NCI-H128 (cell line): Measurements from ENCODE around the gene EGFL8.
A peak's percentile ranks its signal among the peaks of the same experiment; 100 is the strongest.
"Not testable (repeated sequence)": the region's sequence is repeated elsewhere in the genome, so short reads cannot be mapped to it uniquely, and the experiment has no call there.

Experiments used
- DNase-seq: peaks from one replicate; lab custom pipeline; 2025; ENCODE audit not compliant: unreplicated experiment; lab: John Stamatoyannopoulos, UW

EGFL8 gene

GRCh38 chr6:32164295-32164694 lies at the start of gene EGFL8:
EGFL8 (plus strand) TSS chr6:32164595; CDS start chr6:32166166, 1,571 bp downstream.
- DNase-seq, result no peak

GRCh38 chr6:32114796-32115195 lies 49.6 kb upstream of the EGFL8 start:
- no peak for DNase-seq

GRCh38 chr6:32115623-32116022 lies 48.8 kb upstream of the EGFL8 start:
- no peak for DNase-seq

- no peak for DNase-seq
These were observed 47.7 kb upstream of the EGFL8 start for GRCh38 chr6:32116674-32117073.

- DNase-seq, result no peak
These were observed 46.9 kb upstream of the EGFL8 start for GRCh38 chr6:32117461-32117860.

GRCh38 chr6:32118782-32119628 lies 45.4 kb upstream of the EGFL8 start:
- peak; percentile 35 for DNase-seq

- DNase-seq, result no peak
These were observed 43.8 kb upstream of the EGFL8 start for GRCh38 chr6:32120573-32121059.

- DNase-seq, result no peak
These were observed 40.7 kb upstream of the EGFL8 start for GRCh38 chr6:32123681-32124080.

GRCh38 chr6:32126880-32127279 lies 37.5 kb upstream of the EGFL8 start:
- no peak for DNase-seq

GRCh38 chr6:32127409-32127716 lies 37.0 kb upstream of the EGFL8 start:
- DNase-seq, result no peak

GRCh38 chr6:32127717-32128592 lies 36.4 kb upstream of the EGFL8 start, which contains the start of gene ATF6B:
ATF6B (minus strand) TSS chr6:32128246; CDS start chr6:32128207, 39 bp downstream.
- DNase-seq, result peak; percentile 94

- no peak for DNase-seq
These were observed 35.6 kb upstream of the EGFL8 start for GRCh38 chr6:32128751-32129296.

GRCh38 chr6:32129297-32130088 lies 34.9 kb upstream of the EGFL8 start:
- peak; percentile 64 for DNase-seq

GRCh38 chr6:32131439-32131948 lies 32.9 kb upstream of the EGFL8 start:
- DNase-seq, result no peak

GRCh38 chr6:32132110-32132509 lies 32.3 kb upstream of the EGFL8 start:
- DNase-seq, result no peak

- no peak for DNase-seq
These were observed 30.6 kb upstream of the EGFL8 start for GRCh38 chr6:32133786-32134185.

- no peak for DNase-seq
These were observed 26.9 kb upstream of the EGFL8 start for GRCh38 chr6:32137454-32137853.

- no peak for DNase-seq
These were observed 24.8 kb upstream of the EGFL8 start for GRCh38 chr6:32139590-32139989.

GRCh38 chr6:32140420-32141046 lies 23.9 kb upstream of the EGFL8 start:
- no peak for DNase-seq

GRCh38 chr6:32144238-32144637 lies 20.2 kb upstream of the EGFL8 start:
- DNase-seq, result not testable (repeated sequence)
